CD4-positive, CD25-positive, alpha-beta regulatory T cell (primary cell): ENCODE measurements around the gene FXYD1. TPM values are rescaled to one million over a fixed set of nuclear protein-coding genes. Genes with fewer than 3 reads are reported as not detected.
A peak's percentile ranks its signal among the peaks of the same experiment; 100 is the strongest.

Experiments used
- ATAC-seq, 2 donors: fragments of 150-1000 bp; cut with Tn5 transposase; one replicate each; pipeline ENCODE4 v1.10.0; 2021; ENCODE audit warnings: low read depth in 2 of 2, moderate number of reproducible peaks in 2 of 2, moderate library complexity in 1 of 2
- DNase-seq, 3 donors: peaks; one replicate each; pipeline versions ENCODE4 v3.0.0 to v3.0.0-alpha.2; 2012 to 2022; ENCODE audit warnings: mixed read lengths in 1 of 3
- H3K27ac ChIP-seq: one replicate; pipeline ENCODE4 v1.7.0; 2013; ENCODE audit warnings: mild to moderate bottlenecking, low read length; ENCODE audit not compliant: insufficient read depth, poor library complexity, severe bottlenecking
- H3K27me3 ChIP-seq: one replicate; pipeline ENCODE4 v1.7.0; 2013; ENCODE audit warnings: low read length; ENCODE audit not compliant: control insufficient read depth, insufficient read depth
- H3K36me3 ChIP-seq: one replicate; pipeline ENCODE4 v1.7.0; 2013; ENCODE audit warnings: mild to moderate bottlenecking, low read length, moderate library complexity; ENCODE audit not compliant: control insufficient read depth, insufficient read depth
- H3K4me1 ChIP-seq: 2 replicates; pipeline ENCODE4 v1.7.0; 2013; ENCODE audit warnings: mild to moderate bottlenecking, low read length; ENCODE audit not compliant: insufficient read depth, control insufficient read depth, poor library complexity, severe bottlenecking
- H3K4me3 ChIP-seq: one replicate; pipeline ENCODE4 v1.7.0; 2013; ENCODE audit warnings: low read depth, mild to moderate bottlenecking, low read length, moderate library complexity
- H3K9me3 ChIP-seq, 2 experiments: 1 replicate in 1 of 2; 2 replicates in 1 of 2; pipeline ENCODE4 v1.7.0; 2013; ENCODE audit warnings: low read length in 2 of 2, mild to moderate bottlenecking in 1 of 2, moderate library complexity in 1 of 2; ENCODE audit not compliant: control insufficient read depth in 2 of 2
- H3K27ac Mint-ChIP-seq, 3 donors: one replicate each; pipeline ENCODE4 v1.8.0; 2020 to 2022; ENCODE audit warnings: mild to moderate bottlenecking in 3 of 3, mixed read lengths in 3 of 3, moderate library complexity in 2 of 3
- H3K27me3 Mint-ChIP-seq: one replicate; pipeline ENCODE4 v1.8.0; 2022; ENCODE audit warnings: mild to moderate bottlenecking, mixed read lengths
- H3K36me3 Mint-ChIP-seq: one replicate; pipeline ENCODE4 v1.8.0; 2020; ENCODE audit warnings: mixed read lengths
- H3K4me1 Mint-ChIP-seq, 4 donors: one replicate each; pipeline ENCODE4 v1.8.0; 2020 to 2022; ENCODE audit warnings: mixed read lengths in 4 of 4, mild to moderate bottlenecking in 1 of 4
- H3K4me3 Mint-ChIP-seq, 4 donors: one replicate each; pipeline ENCODE4 v1.8.0; 2020 to 2022; ENCODE audit warnings: mild to moderate bottlenecking in 4 of 4, mixed read lengths in 4 of 4, moderate library complexity in 3 of 4
- H3K9me3 Mint-ChIP-seq, 7 donors: one replicate each; pipeline ENCODE4 v1.8.0; 2020 to 2022; ENCODE audit warnings: mixed read lengths in 7 of 7, mild to moderate bottlenecking in 3 of 7, moderate library complexity in 2 of 7
- polyA plus RNA-seq, 4 donors: library from polyadenylated mRNA; unstranded; fragments of 300-500 nt; fragmentation: Illumina TruSeq; gene quantifications; one replicate each; pipeline ENCODE4 v1.2.3, GENCODE V29; 2021
- total RNA-seq: library from RNA; stranded (reverse); gene quantifications from one replicate; pipeline ENCODE4 v1.2.3, GENCODE V29; 2022

Gene FXYD1
- total and polyA plus RNA-seq, 5 donors from 2014 or later = 1.6 to 3.7 (median 2.6) TPM

DNA sequence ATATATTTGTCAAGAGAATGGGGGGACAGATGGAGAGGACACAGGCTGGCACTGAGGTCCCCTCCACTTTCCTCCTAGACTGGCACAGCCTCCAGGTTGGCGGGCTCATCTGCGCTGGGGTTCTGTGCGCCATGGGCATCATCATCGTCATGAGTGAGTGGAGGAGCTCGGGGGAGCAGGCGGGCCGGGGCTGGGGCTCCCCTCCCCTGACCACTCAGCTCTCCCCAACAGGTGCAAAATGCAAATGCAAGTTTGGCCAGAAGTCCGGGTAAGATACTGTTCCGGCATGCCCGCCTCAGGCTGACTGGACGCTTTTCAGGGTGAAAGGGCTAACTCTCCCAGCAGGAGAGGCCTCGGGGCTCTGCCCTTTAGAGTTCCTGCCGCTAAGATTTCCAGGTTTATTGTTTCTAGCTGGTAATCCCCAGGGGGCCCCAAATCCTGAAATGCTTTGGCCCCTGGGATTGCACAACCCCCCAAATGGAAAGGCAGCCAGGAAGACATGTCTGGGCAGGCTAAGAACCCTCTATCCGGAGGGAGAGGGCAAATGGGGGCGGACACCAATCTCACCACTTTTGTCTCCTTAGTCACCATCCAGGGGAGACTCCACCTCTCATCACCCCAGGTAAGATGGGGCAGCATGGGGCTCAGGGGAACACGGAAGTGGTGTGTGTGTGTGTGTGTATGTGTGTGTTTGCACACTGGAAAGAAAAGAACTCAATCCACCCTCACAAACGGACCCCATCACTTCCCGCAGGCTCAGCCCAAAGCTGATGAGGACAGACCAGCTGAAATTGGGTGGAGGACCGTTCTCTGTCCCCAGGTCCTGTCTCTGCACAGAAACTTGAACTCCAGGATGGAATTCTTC, 15.7 kb upstream of the FXYD1 start:
- H3K4me1 ChIP-seq = peaks cover 9% of the 10 kb centered on the region
- no peaks in the 10 kb centered on the region for H3K36me3 ChIP-seq
- H3K9me3 ChIP-seq = no peaks in the 10 kb centered on the region
- Mint-ChIP-seq H3K27me3 (peaks cover 9% of the 10 kb centered on the region), H3K4me1 (peaks cover 0 to 20% (median 5%) of the 10 kb centered on the region in 4 donors), H3K9me3 (no peaks in the 10 kb centered on the region), H3K4me3 (no peak overlapping the region), H3K36me3 (peaks cover 3% of the 10 kb centered on the region), H3K27ac (no peak overlapping the region)
- no peak overlapping the region for H3K27ac ChIP-seq
- DNase-seq = no peak
- no peaks in the 10 kb centered on the region for H3K27me3 ChIP-seq
- no peak overlapping the region for H3K4me3 ChIP-seq
- ATAC-seq = no peak

DNA sequence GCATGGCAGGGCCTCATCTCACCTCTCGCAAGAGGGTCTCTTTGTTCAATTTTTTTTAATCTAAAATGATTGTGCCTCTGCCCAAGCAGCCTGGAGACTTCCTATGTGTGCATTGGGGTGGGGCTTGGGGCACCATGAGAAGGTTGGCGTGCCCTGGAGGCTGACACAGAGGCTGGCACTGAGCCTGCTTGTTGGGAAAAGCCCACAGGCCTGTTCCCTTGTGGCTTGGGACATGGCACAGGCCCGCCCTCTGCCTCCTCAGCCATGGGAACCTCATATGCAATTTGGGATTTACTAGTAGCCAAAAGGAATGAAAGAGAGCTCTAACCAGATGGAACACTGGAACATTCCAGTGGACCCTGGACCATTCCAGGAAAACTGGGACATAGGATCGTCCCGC, 15.1 kb upstream of the FXYD1 start:
- H3K27ac Mint-ChIP-seq = peak overlapping the region in 1 of 3 donors; percentile 78
- DNase-seq = no peak

DNA sequence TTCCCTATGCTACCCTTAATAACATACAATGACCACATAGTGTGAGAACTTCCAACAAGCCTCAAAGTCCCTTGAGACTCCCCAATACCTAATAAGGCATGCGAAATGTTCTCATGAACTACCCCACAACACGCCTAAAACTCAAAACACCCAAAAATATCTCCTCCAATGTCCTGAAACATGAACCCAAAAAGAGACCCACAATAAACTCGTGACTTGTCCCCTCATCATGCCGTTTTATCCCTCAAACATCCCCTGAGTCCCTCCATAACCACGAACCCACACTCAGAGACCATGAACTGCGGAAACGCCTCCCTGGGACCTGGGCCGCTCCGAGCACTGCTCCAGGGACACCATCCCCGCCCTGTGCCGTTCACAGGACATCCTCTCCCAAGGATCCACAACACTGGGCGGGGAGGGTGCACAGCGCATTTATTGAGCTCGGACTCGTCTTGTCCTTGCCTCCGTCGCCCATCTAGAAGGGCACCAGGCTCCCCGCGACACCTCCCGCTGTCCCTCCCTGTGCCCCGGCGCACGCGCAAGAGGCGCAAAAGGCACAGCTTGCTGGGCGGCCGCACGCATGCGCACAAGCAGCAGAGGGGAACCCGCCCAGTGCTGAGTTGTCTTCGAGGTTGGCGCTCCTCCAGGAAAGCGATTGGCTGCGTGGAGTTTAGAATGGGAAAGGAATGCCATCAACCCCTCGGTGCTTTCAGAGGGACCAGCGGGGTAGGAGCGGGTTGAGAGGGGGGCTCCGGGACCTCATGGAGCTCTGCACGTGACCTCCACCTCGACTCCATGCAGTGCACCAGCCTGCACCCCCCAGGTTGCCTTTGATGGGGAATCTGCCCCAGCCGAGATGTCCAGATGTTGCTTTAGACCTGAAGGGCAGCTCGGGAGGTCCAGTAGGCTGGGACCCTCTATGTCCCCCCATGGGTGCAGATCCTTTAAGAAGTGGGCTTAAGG, 14.2 kb upstream of the FXYD1 start:
- peak; percentile 73 to 86 (median 83) for DNase-seq
- peaks cover 0 to 2% (median 0%) of the 10 kb centered on the region in 7 donors for H3K9me3 Mint-ChIP-seq
- peak overlapping the region; percentile 24 to 88 (median 83) for H3K4me3 Mint-ChIP-seq
- Histone ChIP-seq H3K4me1 (peaks cover 9% of the 10 kb centered on the region), H3K4me3 (peak overlapping the region; percentile 70), H3K27me3 (no peaks in the 10 kb centered on the region), H3K36me3 (no peaks in the 10 kb centered on the region), H3K27ac (no peak overlapping the region), H3K9me3 (no peaks in the 10 kb centered on the region)
- H3K27ac Mint-ChIP-seq = peak overlapping the region in 2 of 3 donors; percentile 78 to 86
- peaks cover 3% of the 10 kb centered on the region for H3K36me3 Mint-ChIP-seq
- H3K4me1 Mint-ChIP-seq = peaks cover 0 to 20% (median 5%) of the 10 kb centered on the region in 4 donors
- ATAC-seq = peak; percentile 89 to 90
- H3K27me3 Mint-ChIP-seq = peaks cover 9% of the 10 kb centered on the region

More for the DNA sequence above, 15.1 kb upstream of the FXYD1 start:
- H3K27me3 ChIP-seq = no peaks in the 10 kb centered on the region
- no peak overlapping the region for H3K4me3 ChIP-seq
- peaks cover 9% of the 10 kb centered on the region for H3K27me3 Mint-ChIP-seq
- H3K4me3 Mint-ChIP-seq = peak overlapping the region in 3 of 4 donors; percentile 82 to 88 (median 84)
- peaks cover 9% of the 10 kb centered on the region for H3K4me1 ChIP-seq
- H3K36me3 Mint-ChIP-seq = peaks cover 3% of the 10 kb centered on the region
- ATAC-seq = no peak
- no peak overlapping the region for H3K27ac ChIP-seq
- H3K36me3 ChIP-seq = no peaks in the 10 kb centered on the region
- no peaks in the 10 kb centered on the region for H3K9me3 ChIP-seq
- peaks cover 0 to 20% (median 5%) of the 10 kb centered on the region in 4 donors for H3K4me1 Mint-ChIP-seq
- no peaks in the 10 kb centered on the region for H3K9me3 Mint-ChIP-seq

DNA sequence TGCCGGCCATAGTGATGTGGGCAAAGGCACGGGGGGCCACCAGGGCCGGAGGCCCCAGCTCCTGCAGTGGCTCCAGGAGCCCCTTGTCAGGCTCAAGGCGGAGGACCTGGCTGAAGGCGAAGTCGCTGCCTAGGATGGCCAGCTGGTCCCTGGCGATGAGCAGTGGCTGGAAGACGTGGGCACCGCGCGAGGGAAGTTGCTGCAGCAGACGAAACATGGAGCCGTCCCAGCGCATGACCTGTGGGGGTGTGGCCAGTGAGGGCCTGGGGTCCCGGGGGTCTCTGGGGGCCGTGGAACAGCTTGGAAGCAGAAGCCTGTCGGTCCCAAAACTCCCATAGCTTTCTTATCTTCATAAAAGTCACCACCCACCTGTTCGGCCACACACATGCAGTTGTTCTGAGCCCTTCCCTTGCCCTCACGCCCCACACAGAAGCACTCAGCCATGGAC, 13.3 kb upstream of the FXYD1 start:
- no peak overlapping the region for H3K4me3 ChIP-seq
- no peaks in the 10 kb centered on the region for H3K27me3 ChIP-seq
- H3K9me3 Mint-ChIP-seq = peaks cover 0 to 2% (median 0%) of the 10 kb centered on the region in 7 donors
- H3K4me1 ChIP-seq = peaks cover 9% of the 10 kb centered on the region
- no peak for ATAC-seq
- H3K27ac ChIP-seq = no peak overlapping the region
- no peaks in the 10 kb centered on the region for H3K9me3 ChIP-seq
- no peak for DNase-seq
- H3K27me3 Mint-ChIP-seq = peaks cover 9% of the 10 kb centered on the region
- peaks cover 3% of the 10 kb centered on the region for H3K36me3 Mint-ChIP-seq
- peak overlapping the region in 1 of 3 donors; percentile 59 for H3K27ac Mint-ChIP-seq
- H3K4me3 Mint-ChIP-seq = no peak overlapping the region
- H3K36me3 ChIP-seq = no peaks in the 10 kb centered on the region
- H3K4me1 Mint-ChIP-seq = peaks cover 0 to 20% (median 5%) of the 10 kb centered on the region in 4 donors

DNA sequence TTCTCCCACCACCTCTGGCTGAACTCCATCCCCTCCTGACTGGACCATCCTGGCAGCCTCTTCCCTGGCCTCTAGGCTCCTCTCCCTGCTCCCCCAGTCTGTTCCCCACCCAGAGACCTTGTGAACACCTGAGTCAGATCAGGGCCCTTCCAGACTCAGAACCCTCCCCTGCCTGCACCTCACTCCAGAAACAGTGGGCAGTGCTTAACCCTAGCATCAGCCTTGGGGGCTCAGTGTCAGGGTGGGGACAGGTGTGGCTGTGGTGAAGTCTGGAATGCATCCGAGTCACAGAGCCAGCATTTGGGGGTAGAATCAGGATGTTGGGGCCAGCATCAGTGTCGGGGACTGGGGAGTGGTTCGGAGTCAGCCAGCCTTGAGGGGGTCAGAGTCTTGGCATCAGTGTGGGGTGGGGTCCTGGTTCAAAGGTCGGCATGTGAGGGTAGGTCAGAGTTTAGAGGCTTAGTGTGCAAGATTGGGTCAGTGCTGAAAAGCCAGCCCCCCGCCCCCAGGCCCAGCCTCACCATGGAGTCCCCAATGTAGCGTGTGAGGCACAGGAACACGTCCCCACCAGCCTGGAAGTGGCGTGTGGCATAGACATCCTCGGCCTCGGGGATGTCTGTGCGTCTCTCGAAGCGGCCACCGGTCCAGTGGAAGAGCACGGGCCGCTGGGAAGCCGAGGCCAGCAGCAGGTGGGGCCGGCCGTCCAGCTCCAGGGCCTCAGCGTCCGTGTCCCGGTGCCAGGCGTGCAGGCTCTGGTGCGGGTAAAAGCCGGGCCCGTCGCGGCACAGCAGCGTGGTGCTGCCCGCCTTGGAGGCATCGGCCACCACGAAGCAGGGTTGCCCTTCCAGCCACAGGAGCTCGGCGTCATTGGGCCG, 12.6 kb upstream of the FXYD1 start:
- Mint-ChIP-seq H3K36me3 (peaks cover 3% of the 10 kb centered on the region), H3K4me3 (no peak overlapping the region), H3K27me3 (peaks cover 9% of the 10 kb centered on the region), H3K27ac (peak overlapping the region in 1 of 3 donors; percentile 59), H3K4me1 (peaks cover 0 to 20% (median 5%) of the 10 kb centered on the region in 4 donors), H3K9me3 (peaks cover 0 to 2% (median 0%) of the 10 kb centered on the region in 7 donors)
- Histone ChIP-seq H3K27me3 (no peaks in the 10 kb centered on the region), H3K36me3 (no peaks in the 10 kb centered on the region), H3K4me1 (peaks cover 9% of the 10 kb centered on the region), H3K9me3 (no peaks in the 10 kb centered on the region), H3K27ac (no peak overlapping the region), H3K4me3 (no peak overlapping the region)
- DNase-seq (no peak), ATAC-seq (no peak)

DNA sequence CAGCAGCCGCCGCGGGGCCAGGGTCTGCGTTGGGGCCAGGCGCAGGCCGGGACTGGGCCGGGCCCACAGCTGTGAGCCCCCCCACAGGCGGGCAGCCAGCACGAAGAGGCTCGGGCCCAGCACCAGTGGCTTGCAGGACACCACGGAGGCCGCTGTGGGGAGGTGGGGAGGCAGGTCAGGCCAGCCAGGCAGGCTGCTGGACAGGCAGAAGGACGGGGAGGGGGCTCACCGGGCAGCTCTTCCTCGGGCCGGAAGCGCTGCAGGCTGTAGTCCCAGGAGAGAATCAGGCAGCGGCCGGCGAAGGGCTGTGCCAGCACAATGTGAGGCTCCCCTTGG, 12.0 kb upstream of the FXYD1 start:
- Histone ChIP-seq H3K27ac (no peak overlapping the region), H3K4me1 (peaks cover 9% of the 10 kb centered on the region), H3K27me3 (no peaks in the 10 kb centered on the region), H3K36me3 (no peaks in the 10 kb centered on the region), H3K4me3 (no peak overlapping the region), H3K9me3 (no peaks in the 10 kb centered on the region)
- H3K9me3 Mint-ChIP-seq = peaks cover 0 to 2% (median 0%) of the 10 kb centered on the region in 7 donors
- H3K4me3 Mint-ChIP-seq = no peak overlapping the region
- H3K36me3 Mint-ChIP-seq = peaks cover 3% of the 10 kb centered on the region
- H3K27me3 Mint-ChIP-seq = peaks cover 5% of the 10 kb centered on the region
- no peak overlapping the region for H3K27ac Mint-ChIP-seq
- DNase-seq (no peak), ATAC-seq (no peak)
- H3K4me1 Mint-ChIP-seq = peaks cover 0 to 20% (median 5%) of the 10 kb centered on the region in 4 donors

DNA sequence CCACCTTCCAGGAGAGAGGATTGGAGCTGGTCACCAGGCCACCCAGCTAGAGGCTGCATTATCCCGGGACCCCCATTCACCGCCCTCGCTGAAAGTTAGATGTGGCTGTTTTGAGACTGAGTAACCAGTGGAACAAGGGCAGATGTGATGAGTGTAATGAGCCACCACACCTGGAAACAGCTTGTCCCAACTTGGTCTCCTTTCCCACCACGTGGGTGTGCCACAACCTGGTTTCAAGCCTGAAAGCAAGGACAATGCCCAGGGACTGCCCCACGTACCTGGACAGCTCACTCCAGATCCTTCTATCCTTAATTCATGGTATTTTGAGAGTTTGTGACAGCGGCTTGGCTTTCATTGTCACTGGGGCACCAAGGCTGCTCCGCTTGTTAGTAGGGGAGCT, 10.8 kb upstream of the FXYD1 start:
- H3K4me1 ChIP-seq = peaks cover 9% of the 10 kb centered on the region
- peaks cover 0 to 6% (median 0%) of the 10 kb centered on the region in 7 donors for H3K9me3 Mint-ChIP-seq
- peak overlapping the region in 1 of 3 donors; percentile 82 for H3K27ac Mint-ChIP-seq
- peaks cover 3% of the 10 kb centered on the region for H3K36me3 Mint-ChIP-seq
- H3K27ac ChIP-seq = no peak overlapping the region
- no peaks in the 10 kb centered on the region for H3K36me3 ChIP-seq
- H3K27me3 Mint-ChIP-seq = peaks cover 5% of the 10 kb centered on the region
- DNase-seq (no peak), ATAC-seq (no peak)
- no peaks in the 10 kb centered on the region for H3K9me3 ChIP-seq
- no peaks in the 10 kb centered on the region for H3K27me3 ChIP-seq
- H3K4me3 Mint-ChIP-seq = no peak overlapping the region
- H3K4me1 Mint-ChIP-seq = peaks cover 0 to 20% (median 5%) of the 10 kb centered on the region in 4 donors
- H3K4me3 ChIP-seq = no peak overlapping the region
